Activated T-cell treated with anti-CD3 and anti-CD28 coated beads, Interleukin-2, amount 50 U/mL, for 1 hour (primary cell): Measurements from ENCODE around the gene MGAM2.

Experiments
- DNase-seq: peaks from one replicate; pipeline ENCODE4 v3.0.0-alpha.2; 2020

Gene MGAM2

GRCh38 chr7:142123184-142123583 is 11.7 kb downstream of the MGAM2 start:
- DNase-seq = no peak

GRCh38 chr7:142125256-142125955 is 13.9 kb downstream of the MGAM2 start:
- DNase-seq = no peak

- DNase-seq = no peak
Measured at GRCh38 chr7:142130267-142130666, 18.7 kb downstream of the MGAM2 start.

- DNase-seq = no peak
Measured at GRCh38 chr7:142131439-142132185, 20.1 kb downstream of the MGAM2 start.

GRCh38 chr7:142133731-142134148 is 22.2 kb downstream of the MGAM2 start:
- DNase-seq = no peak

- no peak for DNase-seq
Measured at GRCh38 chr7:142134909-142135308, 23.4 kb downstream of the MGAM2 start.

- DNase-seq = no peak
Measured at GRCh38 chr7:142138996-142139395, 27.5 kb downstream of the MGAM2 start.

GRCh38 chr7:142139597-142140400 is 28.3 kb downstream of the MGAM2 start:
- no peak for DNase-seq

GRCh38 chr7:142140401-142140959 is 29.0 kb downstream of the MGAM2 start:
- no peak for DNase-seq

GRCh38 chr7:142142702-142143101 is 31.2 kb downstream of the MGAM2 start:
- DNase-seq = no peak

- no peak for DNase-seq
Measured at GRCh38 chr7:142146124-142146523, 34.6 kb downstream of the MGAM2 start.

- no peak for DNase-seq
Measured at GRCh38 chr7:142150356-142150755, 38.8 kb downstream of the MGAM2 start.

GRCh38 chr7:142150869-142151268 is 39.4 kb downstream of the MGAM2 start:
- no peak for DNase-seq

GRCh38 chr7:142152076-142152475 is 40.6 kb downstream of the MGAM2 start:
- no peak for DNase-seq

- DNase-seq = no peak
Measured at GRCh38 chr7:142153400-142153799, 41.9 kb downstream of the MGAM2 start.

- DNase-seq = no peak
Measured at GRCh38 chr7:142158736-142159496, 47.4 kb downstream of the MGAM2 start.

GRCh38 chr7:142161921-142162320 is 50.4 kb downstream of the MGAM2 start:
- no peak for DNase-seq

- no peak for DNase-seq
Measured at GRCh38 chr7:142168746-142169145, 57.2 kb downstream of the MGAM2 start.

GRCh38 chr7:142172932-142173331 is 61.4 kb downstream of the MGAM2 start:
- no peak for DNase-seq

GRCh38 chr7:142174441-142174840 is 62.9 kb downstream of the MGAM2 start:
- DNase-seq = no peak

GRCh38 chr7:142175594-142175993 is 64.1 kb downstream of the MGAM2 start:
- no peak for DNase-seq

- DNase-seq = no peak
Measured at GRCh38 chr7:142176901-142177300, 65.4 kb downstream of the MGAM2 start.

GRCh38 chr7:142177869-142178268 is 66.4 kb downstream of the MGAM2 start:
- no peak for DNase-seq
